Measurements from ENCODE around the gene CAB39. TPM values are rescaled to one million over a fixed set of nuclear protein-coding genes. Genes with fewer than 3 reads are reported as not detected.
A peak's percentile ranks its signal among the peaks of the same experiment; 100 is the strongest.

Gene CAB39
- total RNA-seq, 2 donors from 2014 or later = 104 to 123 TPM

GRCh38 chr2:230863442-230864121 lies 150.9 kb downstream of the CAB39 start:
- Mint-ChIP-seq H3K36me3 (no peaks in the 10 kb centered on the region), H3K27ac (peak overlapping the region in 1 of 2 donors; percentile 40), H3K9me3 (no peaks in the 10 kb centered on the region)
- DNase-seq (ENCODE audit: low spot score in 2 of 2) = no peak
- ATAC-seq = no peak

GRCh38 chr2:230864122-230864604 lies 151.5 kb downstream of the CAB39 start:
- DNase-seq (ENCODE audit: low spot score in 2 of 2) (no peak), ATAC-seq (peak; percentile 2 to 12)
- Mint-ChIP-seq H3K27ac (peak overlapping the region; percentile 40 to 78), H3K36me3 (no peaks in the 10 kb centered on the region), H3K9me3 (no peaks in the 10 kb centered on the region)

- ATAC-seq (peak; percentile 88), DNase-seq (ENCODE audit: low spot score in 2 of 2) (peak; percentile 78 to 81)
- Mint-ChIP-seq H3K9me3 (no peaks in the 10 kb centered on the region), H3K36me3 (no peaks in the 10 kb centered on the region), H3K27ac (peak within 1 kb of the TSS; percentile 50 to 78)
Measured at GRCh38 chr2:230864605-230865306, 152.1 kb downstream of the CAB39 start, which contains the start of gene ITM2C. Gene ITM2C (plus strand): TSS chr2:230864942. CDS start chr2:230865026, 84 bp downstream.

- DNase-seq (ENCODE audit: low spot score in 2 of 2) (no peak), ATAC-seq (no peak)
- no peaks in the 10 kb centered on the region for H3K36me3 Mint-ChIP-seq
- no peaks in the 10 kb centered on the region for H3K9me3 Mint-ChIP-seq
- peak overlapping the region in 1 of 2 donors; percentile 50 for H3K27ac Mint-ChIP-seq
Measured at GRCh38 chr2:230865307-230865765, 152.7 kb downstream of the CAB39 start.

GRCh38 chr2:230865766-230866755 lies 153.4 kb downstream of the CAB39 start:
- Mint-ChIP-seq H3K27ac (peak overlapping the region in 1 of 2 donors; percentile 50), H3K36me3 (no peaks in the 10 kb centered on the region), H3K9me3 (no peaks in the 10 kb centered on the region)
- ATAC-seq = no peak
- DNase-seq (ENCODE audit: low spot score in 2 of 2) = peak in 1 of 2 donors; percentile 56

GRCh38 chr2:230866756-230867523 lies 154.3 kb downstream of the CAB39 start:
- no peak for ATAC-seq
- no peak overlapping the region for H3K27ac Mint-ChIP-seq

GRCh38 chr2:230868161-230868946 lies 155.7 kb downstream of the CAB39 start:
- no peaks in the 10 kb centered on the region for H3K9me3 Mint-ChIP-seq
- H3K36me3 Mint-ChIP-seq = no peaks in the 10 kb centered on the region
- DNase-seq (ENCODE audit: low spot score in 2 of 2) (peak in 1 of 2 donors; percentile 38), ATAC-seq (no peak)
- no peak overlapping the region for H3K27ac Mint-ChIP-seq

More at GRCh38 chr2:230866756-230867523, 154.3 kb downstream of the CAB39 start:
- H3K9me3 Mint-ChIP-seq = no peaks in the 10 kb centered on the region
- DNase-seq (ENCODE audit: low spot score in 2 of 2) = peak in 1 of 2 donors; percentile 50
- no peaks in the 10 kb centered on the region for H3K36me3 Mint-ChIP-seq

- no peaks in the 10 kb centered on the region for H3K9me3 Mint-ChIP-seq
- H3K36me3 Mint-ChIP-seq = no peaks in the 10 kb centered on the region
Measured at GRCh38 chr2:230868947-230869913, 156.6 kb downstream of the CAB39 start.

GRCh38 chr2:230869914-230870543 lies 157.4 kb downstream of the CAB39 start:
- no peaks in the 10 kb centered on the region for H3K36me3 Mint-ChIP-seq
- H3K27ac Mint-ChIP-seq = no peak overlapping the region

More at GRCh38 chr2:230868947-230869913, 156.6 kb downstream of the CAB39 start:
- no peak overlapping the region for H3K27ac Mint-ChIP-seq
- ATAC-seq (no peak), DNase-seq (ENCODE audit: low spot score in 2 of 2) (peak in 1 of 2 donors; percentile 42)

More at GRCh38 chr2:230869914-230870543, 157.4 kb downstream of the CAB39 start:
- ATAC-seq = no peak
- H3K9me3 Mint-ChIP-seq = no peaks in the 10 kb centered on the region
- DNase-seq (ENCODE audit: low spot score in 2 of 2) = peak in 1 of 2 donors; percentile 45

Other genes with a start within 250 kb of the CAB39 start
- gene ITM2C, start 152.1 kb downstream of the CAB39 start, total RNA-seq = 10 to 100 TPM; 18.4 to 90.2 TPM
- 10 to 100 TPM in 1 of 2 donors, 1 to 10 TPM in 1; 2.6 to 12.1 TPM for gene GPR55, start 212.4 kb downstream of the CAB39 start, total RNA-seq

Data from activated naive CD4-positive, alpha-beta T cell treated with anti-CD3 and anti-CD28 coated beads, Interleukin-2, amount 50 U/mL, for 72 hours (primary cell).